Stimulated activated CD4-positive, alpha-beta T cell treated with anti-CD3 and anti-CD28 coated beads, Interleukin-12 subunit alpha, Interleukin-12 subunit beta, amount 100 ng/mL, for 24 hours (primary cell): Measurements from ENCODE around the gene MRPL49.
"Not testable (repeated sequence)": the region's sequence is repeated elsewhere in the genome, so short reads cannot be mapped to it uniquely, and the experiment has no call there.

Experiments used
- DNase-seq, 2 experiments: peaks; one replicate each; pipeline ENCODE4 v3.0.0-alpha.2; 2020; ENCODE audit warnings: low read depth in 2 of 2

The MRPL49 gene

GRCh38 chr11:65132988-65133700 lies 11.0 kb downstream of the MRPL49 start:
- peak in 1 of 2 experiments; percentile 66 for DNase-seq

- DNase-seq = no peak
These were observed 11.6 kb downstream of the MRPL49 start for GRCh38 chr11:65133724-65134123.

GRCh38 chr11:65134240-65134951 lies 12.3 kb downstream of the MRPL49 start, which contains the start of gene SYVN1:
Gene SYVN1 (minus strand): TSS chr11:65134519. CDS start chr11:65133601, 918 bp downstream.
- peak; percentile 87 to 90 for DNase-seq

GRCh38 chr11:65134952-65135632 lies 13.0 kb downstream of the MRPL49 start:
- peak; percentile 66 to 72 for DNase-seq

GRCh38 chr11:65135633-65136145 lies 13.6 kb downstream of the MRPL49 start:
- no peak for DNase-seq

GRCh38 chr11:65136515-65137096 lies 14.5 kb downstream of the MRPL49 start:
- DNase-seq = no peak

- DNase-seq = no peak
These were observed 19.9 kb downstream of the MRPL49 start for GRCh38 chr11:65141896-65142494.

- no peak for DNase-seq
These were observed 25.4 kb downstream of the MRPL49 start for GRCh38 chr11:65147352-65148075.

- DNase-seq = no peak
These were observed 26.5 kb downstream of the MRPL49 start for GRCh38 chr11:65148657-65149056.

GRCh38 chr11:65150131-65150508 lies 28.0 kb downstream of the MRPL49 start:
- DNase-seq = not testable (repeated sequence)

- DNase-seq = no peak
These were observed 28.6 kb downstream of the MRPL49 start for GRCh38 chr11:65150509-65151299.

- no peak for DNase-seq
These were observed 29.3 kb downstream of the MRPL49 start for GRCh38 chr11:65151331-65151899.

- no peak for DNase-seq
These were observed 30.0 kb downstream of the MRPL49 start for GRCh38 chr11:65152122-65152521.

GRCh38 chr11:65156256-65156655 lies 34.1 kb downstream of the MRPL49 start:
- DNase-seq = no peak

- DNase-seq = no peak
These were observed 34.8 kb downstream of the MRPL49 start for GRCh38 chr11:65156926-65157325.

- no peak for DNase-seq
These were observed 35.2 kb downstream of the MRPL49 start for GRCh38 chr11:65157336-65157735.

- DNase-seq = no peak
These were observed 36.9 kb downstream of the MRPL49 start for GRCh38 chr11:65159012-65159411.

GRCh38 chr11:65160643-65161042 lies 38.5 kb downstream of the MRPL49 start:
- no peak for DNase-seq

GRCh38 chr11:65163684-65164083 lies 41.6 kb downstream of the MRPL49 start:
- DNase-seq = no peak
